ENCODE measurements around the gene PALD1.

PALD1 gene

GRCh38 chr10:70508912-70509756 lies 30.6 kb downstream of the PALD1 start:
- no peak for DNase-seq

- no peak for DNase-seq
These were observed 31.2 kb downstream of the PALD1 start for GRCh38 chr10:70509757-70510147.

GRCh38 chr10:70510453-70510852 lies 31.9 kb downstream of the PALD1 start:
- no peak for DNase-seq

- DNase-seq, result no peak
These were observed 32.3 kb downstream of the PALD1 start for GRCh38 chr10:70510904-70511303.

- no peak for DNase-seq
These were observed 33.6 kb downstream of the PALD1 start for GRCh38 chr10:70512149-70512639.

GRCh38 chr10:70513848-70514309 lies 35.3 kb downstream of the PALD1 start:
- no peak for DNase-seq

GRCh38 chr10:70514591-70514990 lies 36.0 kb downstream of the PALD1 start:
- no peak for DNase-seq

- DNase-seq, result no peak
These were observed 36.6 kb downstream of the PALD1 start for GRCh38 chr10:70515035-70515667.

GRCh38 chr10:70518695-70519094 lies 40.1 kb downstream of the PALD1 start:
- no peak for DNase-seq

GRCh38 chr10:70523057-70523456 lies 44.5 kb downstream of the PALD1 start:
- no peak for DNase-seq

GRCh38 chr10:70523549-70523948 lies 45.0 kb downstream of the PALD1 start:
- DNase-seq, result no peak

GRCh38 chr10:70528314-70528713 lies 49.7 kb downstream of the PALD1 start:
- DNase-seq, result no peak

GRCh38 chr10:70528741-70529362 lies 50.3 kb downstream of the PALD1 start:
- peak; percentile 6 for DNase-seq

- DNase-seq, result no peak
These were observed 51.3 kb downstream of the PALD1 start for GRCh38 chr10:70529848-70530247.

- DNase-seq, result no peak
These were observed 51.7 kb downstream of the PALD1 start for GRCh38 chr10:70530315-70530714.

- DNase-seq, result no peak
These were observed 54.1 kb downstream of the PALD1 start for GRCh38 chr10:70532554-70533188.

- DNase-seq, result no peak
These were observed 54.6 kb downstream of the PALD1 start for GRCh38 chr10:70533189-70533558.

- no peak for DNase-seq
These were observed 55.7 kb downstream of the PALD1 start for GRCh38 chr10:70534281-70534680.

GRCh38 chr10:70535001-70535400 lies 56.4 kb downstream of the PALD1 start:
- DNase-seq, result no peak

- DNase-seq, result no peak
These were observed 56.9 kb downstream of the PALD1 start for GRCh38 chr10:70535451-70535850.

GRCh38 chr10:70536196-70536861 lies 57.8 kb downstream of the PALD1 start:
- DNase-seq, result no peak

- DNase-seq, result no peak
These were observed 59.0 kb downstream of the PALD1 start for GRCh38 chr10:70537398-70538194.

Measured in NCI-H1694 treated with DMSO at 0.1 percent for 48 hours (cell line).